SIG-M5 treated with dmso at 0.1 percent for 504 hours (cell line): ENCODE measurements around the gene CHRNG.

Experiments
- DNase-seq: peaks from one replicate; lab custom pipeline; 2025; ENCODE audit not compliant: unreplicated experiment; lab: John Stamatoyannopoulos, UW

The CHRNG gene

GRCh38 chr2:232504438-232504837 is 35.1 kb upstream of the CHRNG start:
- DNase-seq, result no peak

- no peak for DNase-seq
Observed at GRCh38 chr2:232505856-232506255, 33.6 kb upstream of the CHRNG start.

- no peak for DNase-seq
Observed at GRCh38 chr2:232506709-232507108, 32.8 kb upstream of the CHRNG start.

- DNase-seq, result no peak
Observed at GRCh38 chr2:232508251-232508650, 31.2 kb upstream of the CHRNG start.

- DNase-seq, result no peak
Observed at GRCh38 chr2:232511336-232511890, 28.1 kb upstream of the CHRNG start.

GRCh38 chr2:232512602-232513001 is 26.9 kb upstream of the CHRNG start:
- DNase-seq, result no peak

GRCh38 chr2:232513353-232513752 is 26.1 kb upstream of the CHRNG start:
- no peak for DNase-seq

GRCh38 chr2:232515639-232516038 is 23.9 kb upstream of the CHRNG start:
- no peak for DNase-seq

GRCh38 chr2:232516551-232516950 is 22.9 kb upstream of the CHRNG start:
- DNase-seq, result no peak

GRCh38 chr2:232518844-232519243 is 20.6 kb upstream of the CHRNG start:
- no peak for DNase-seq

- no peak for DNase-seq
Observed at GRCh38 chr2:232519581-232520438, 19.7 kb upstream of the CHRNG start, which contains the start of gene PRSS56. Gene PRSS56, plus strand, starts transcription at chr2:232520388. Its CDS starts 211 bp downstream, at chr2:232520599.

- no peak for DNase-seq
Observed at GRCh38 chr2:232520489-232520888, 19.0 kb upstream of the CHRNG start.

- no peak for DNase-seq
Observed at GRCh38 chr2:232521098-232521497, 18.4 kb upstream of the CHRNG start.

- DNase-seq, result no peak
Observed at GRCh38 chr2:232521959-232522622, 17.4 kb upstream of the CHRNG start.

- DNase-seq, result no peak
Observed at GRCh38 chr2:232522623-232523401, 16.7 kb upstream of the CHRNG start.

- no peak for DNase-seq
Observed at GRCh38 chr2:232523402-232523681, 16.1 kb upstream of the CHRNG start.

GRCh38 chr2:232523682-232524597 is 15.6 kb upstream of the CHRNG start:
- DNase-seq, result peak; percentile 78

GRCh38 chr2:232524771-232525170 is 14.7 kb upstream of the CHRNG start:
- no peak for DNase-seq

GRCh38 chr2:232525199-232525598 is 14.3 kb upstream of the CHRNG start:
- no peak for DNase-seq

GRCh38 chr2:232525791-232526371 is 13.6 kb upstream of the CHRNG start, which contains the start of gene CHRND:
Gene CHRND, plus strand, starts transcription at chr2:232526160. Its CDS starts 56 bp downstream, at chr2:232526216.
- DNase-seq, result no peak
